CD4-positive, alpha-beta T cell treated with Interleukin-10 for 1 hour (primary cell): ENCODE data around the gene FGF14.

Source experiments
- DNase-seq: peaks from one replicate; pipeline ENCODE4 v3.0.0-alpha.2; 2020

The FGF14 gene

DNA sequence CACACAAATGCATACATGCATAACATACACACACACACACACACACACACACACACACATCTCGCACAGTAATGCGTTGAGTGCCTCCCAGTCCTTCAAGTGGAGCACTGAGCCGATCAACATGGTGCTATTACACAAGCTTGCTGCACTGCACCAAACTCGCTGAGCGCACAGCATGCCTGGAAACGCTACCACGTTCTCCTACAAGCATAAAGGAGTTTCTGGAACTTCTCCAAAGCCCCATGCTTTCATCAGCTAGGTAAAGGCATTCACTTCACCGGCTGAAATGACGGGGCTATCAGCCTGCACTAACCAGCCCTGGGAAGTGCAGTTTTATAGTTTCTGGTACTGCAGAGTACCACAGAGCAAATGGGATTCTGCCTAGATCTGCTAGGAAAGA, 92.7 kb downstream of the FGF14 start:
- no peak for DNase-seq

DNA sequence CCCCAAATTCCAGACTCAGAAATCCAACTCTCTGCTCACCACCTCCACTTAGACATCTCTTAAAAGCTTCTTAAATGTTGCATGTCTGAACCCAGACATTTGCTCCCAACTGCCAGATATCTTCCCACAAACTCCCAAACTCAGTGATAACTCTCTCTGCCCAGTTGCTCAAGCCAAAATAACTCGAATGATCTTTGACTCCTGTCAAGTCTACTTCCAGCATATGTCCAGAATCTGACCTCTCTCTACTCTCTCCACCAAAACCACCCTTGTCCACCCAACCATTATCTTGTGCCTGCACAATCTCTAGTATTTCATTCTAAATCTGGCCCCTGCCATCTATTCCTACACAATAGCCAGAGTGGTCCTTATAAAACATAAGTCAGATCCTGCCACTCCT, 99.3 kb downstream of the FGF14 start:
- DNase-seq = no peak

DNA sequence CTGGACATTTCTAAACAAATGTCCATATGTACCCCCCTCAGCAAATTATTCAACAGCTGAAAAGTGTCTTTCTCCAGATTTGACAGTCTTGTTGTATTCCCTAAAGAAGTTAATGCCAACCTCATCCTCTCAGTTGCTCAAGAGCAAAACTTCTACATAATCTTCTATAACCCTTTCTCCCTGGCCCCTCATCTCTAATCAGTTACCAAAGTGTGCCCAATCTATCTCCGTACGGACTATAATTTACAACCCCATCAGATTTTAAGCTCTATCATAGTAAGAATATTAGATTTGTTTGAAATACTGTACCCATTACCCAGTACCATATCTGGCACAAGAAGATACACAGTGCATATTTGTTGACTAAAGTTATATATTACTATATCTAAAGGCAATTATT, 101.5 kb downstream of the FGF14 start:
- DNase-seq = no peak

- DNase-seq = no peak
These were observed 102.5 kb downstream of the FGF14 start for GRCh38 chr13:102299366-102299765.

DNA sequence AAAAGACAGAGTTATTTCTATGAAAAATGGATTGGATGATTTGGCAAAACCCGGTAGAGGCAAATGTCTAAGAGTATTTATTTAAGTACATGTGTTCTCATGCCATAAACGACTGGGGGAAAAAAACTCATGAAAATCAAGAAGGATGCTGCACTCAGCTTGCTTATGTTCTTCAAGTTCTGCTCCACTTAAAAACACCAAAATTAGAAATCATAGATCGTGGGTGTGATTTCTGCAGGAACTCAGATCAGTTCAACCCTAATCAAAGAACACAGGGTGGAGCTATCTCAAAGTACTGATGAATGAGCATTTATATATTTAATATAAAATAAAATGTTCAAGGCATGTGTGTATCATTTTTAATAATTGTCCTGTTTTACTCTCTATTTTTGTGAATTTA, 103.8 kb downstream of the FGF14 start:
- DNase-seq = no peak

DNA sequence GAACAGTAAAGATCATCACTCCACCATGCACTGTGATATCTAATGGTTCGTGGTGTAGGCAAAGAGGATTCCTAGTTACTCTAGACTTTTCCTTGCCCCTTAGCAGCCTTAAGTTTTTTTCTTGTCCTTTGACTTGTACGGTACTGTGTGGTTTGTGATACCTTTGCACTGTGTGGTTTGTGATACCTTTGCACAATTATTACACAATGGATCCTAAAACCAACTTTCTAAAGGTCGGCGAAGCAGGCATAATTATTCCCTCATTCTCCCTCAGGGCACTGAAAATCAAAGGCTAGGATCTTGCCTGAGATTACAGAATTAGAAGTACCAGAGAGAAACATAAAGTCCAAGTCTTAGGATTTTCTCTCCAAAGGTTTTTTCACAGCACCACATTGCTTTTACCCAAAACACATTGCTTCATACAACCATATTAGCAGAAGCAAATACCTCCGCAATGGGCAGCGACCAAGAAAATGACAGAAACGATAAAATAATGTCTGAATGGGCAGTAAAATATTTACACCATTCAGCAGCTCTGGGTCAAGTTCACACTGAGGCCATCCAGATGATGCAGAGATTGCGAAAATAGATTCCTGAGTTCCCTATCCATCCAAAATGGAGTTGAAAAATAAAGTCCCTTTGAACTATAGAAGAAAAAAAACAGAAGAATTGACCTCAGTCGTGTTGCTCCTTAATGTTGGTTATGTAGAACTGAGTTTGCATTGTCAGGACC, 106.4 kb downstream of the FGF14 start:
- DNase-seq = no peak

DNA sequence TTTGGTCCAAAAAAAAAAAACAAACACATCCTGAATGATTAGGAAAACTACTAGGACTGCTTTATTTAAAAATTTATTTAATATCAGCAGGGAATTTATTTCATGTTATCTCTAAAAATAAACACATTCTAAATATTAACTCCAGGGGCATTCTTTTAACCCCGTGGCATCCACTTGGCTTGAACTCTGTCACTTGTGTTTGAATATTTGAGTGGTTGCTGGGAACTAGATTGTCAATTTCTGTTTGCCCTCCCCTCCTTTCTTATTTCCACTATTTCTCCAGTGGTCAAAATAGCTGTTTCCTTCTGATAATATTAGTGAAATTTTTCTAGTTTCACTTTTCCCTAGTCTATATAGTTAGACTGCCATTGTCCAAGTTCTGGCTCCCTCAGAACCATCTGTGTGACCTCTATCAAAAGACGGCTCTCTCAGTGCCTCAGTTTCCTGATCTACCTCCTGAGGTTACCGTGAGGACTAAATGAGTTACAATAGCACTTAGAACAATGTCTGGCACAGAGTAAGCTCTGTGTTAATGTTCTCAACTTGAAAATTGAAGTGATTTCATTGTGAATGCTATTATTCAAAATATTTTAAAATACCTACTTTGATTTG, 107.3 kb downstream of the FGF14 start:
- DNase-seq = no peak

DNA sequence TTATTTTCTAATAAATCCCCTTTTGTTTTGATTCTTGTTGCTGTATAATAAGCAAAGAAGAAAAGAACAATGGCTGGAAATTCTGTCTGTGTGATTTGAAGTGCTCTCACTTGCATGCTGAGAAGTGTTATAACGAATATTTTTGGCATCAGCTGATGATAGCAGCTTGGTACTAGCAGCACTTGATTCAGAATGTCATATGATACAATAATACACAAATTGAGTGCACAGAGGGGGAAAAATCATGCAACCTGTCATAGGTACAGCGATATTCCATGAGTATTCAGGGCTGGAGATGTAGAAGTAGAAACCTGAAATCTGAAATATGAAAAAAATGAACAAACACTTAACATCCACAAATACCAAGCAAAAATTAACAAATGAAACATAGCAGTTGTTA, 108.1 kb downstream of the FGF14 start:
- DNase-seq = no peak

DNA sequence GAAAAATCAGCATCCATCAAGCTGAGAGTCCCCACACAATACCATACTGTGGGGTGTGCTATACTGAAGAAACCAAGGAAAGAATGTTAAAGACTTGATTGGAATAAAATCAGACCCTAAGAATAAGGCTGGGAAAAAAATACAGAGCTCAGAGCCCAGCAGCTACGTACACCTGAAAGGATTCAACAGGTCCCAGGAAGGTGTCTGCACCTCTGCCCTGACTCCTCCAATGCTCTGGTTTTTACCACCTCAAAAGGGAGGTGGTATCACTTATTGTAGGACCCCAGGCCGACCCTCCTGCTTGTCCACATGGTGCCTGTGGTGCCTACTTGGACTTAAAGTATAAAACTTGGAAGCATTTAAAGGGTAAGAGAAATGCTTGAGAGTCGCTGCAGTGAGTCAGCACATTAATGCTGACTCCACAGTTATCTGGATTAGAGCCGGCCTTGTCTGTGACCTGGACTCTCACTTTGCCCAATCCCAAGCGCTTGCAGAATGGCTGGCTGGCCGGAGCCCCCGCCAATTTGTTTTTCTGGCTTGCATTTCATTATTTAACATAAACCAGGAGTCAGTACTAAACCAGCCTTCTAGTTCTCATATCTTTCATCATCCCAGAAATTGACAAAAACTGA, 110.1 kb downstream of the FGF14 start:
- DNase-seq = no peak

DNA sequence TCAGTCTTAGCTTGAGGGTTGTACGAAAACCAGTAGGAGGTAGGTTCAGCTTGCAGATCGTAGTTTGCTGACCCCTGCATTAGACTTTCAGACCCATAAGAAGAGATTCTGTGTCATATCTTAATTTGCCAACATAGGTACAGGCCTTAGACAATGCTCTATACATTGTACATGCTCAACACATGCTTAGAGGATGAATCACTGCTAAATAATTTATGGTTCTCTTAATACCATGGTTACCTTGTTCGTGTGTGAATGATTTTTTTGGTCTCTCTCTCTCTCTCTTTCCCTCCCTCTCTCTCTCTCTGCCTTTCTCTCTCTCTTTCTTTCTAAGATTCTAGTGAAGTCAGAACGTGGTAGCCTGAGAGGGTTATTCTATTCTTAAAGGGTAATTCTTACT, 112.2 kb downstream of the FGF14 start:
- DNase-seq = no peak

GRCh38 chr13:102286326-102286725, 115.5 kb downstream of the FGF14 start:
- no peak for DNase-seq

DNA sequence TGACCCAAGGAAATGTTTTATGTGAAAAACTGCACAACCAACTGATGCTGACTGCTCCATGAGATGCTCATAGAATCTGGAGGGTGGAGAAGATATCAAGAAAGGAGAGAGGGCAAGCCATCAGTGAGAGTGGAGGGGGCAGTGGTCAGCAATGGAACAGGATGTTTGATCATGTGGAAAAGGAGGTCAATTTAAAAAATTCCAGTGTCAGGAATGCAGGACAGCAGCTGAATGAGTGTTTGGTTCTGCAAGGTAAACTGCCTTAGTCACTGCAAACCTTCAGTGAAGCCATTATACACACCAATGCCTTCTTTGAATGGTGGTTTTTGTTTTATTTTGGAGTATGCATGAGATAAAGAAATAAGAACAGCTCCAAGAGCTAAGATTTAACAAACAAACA, 121.5 kb downstream of the FGF14 start:
- no peak for DNase-seq

DNA sequence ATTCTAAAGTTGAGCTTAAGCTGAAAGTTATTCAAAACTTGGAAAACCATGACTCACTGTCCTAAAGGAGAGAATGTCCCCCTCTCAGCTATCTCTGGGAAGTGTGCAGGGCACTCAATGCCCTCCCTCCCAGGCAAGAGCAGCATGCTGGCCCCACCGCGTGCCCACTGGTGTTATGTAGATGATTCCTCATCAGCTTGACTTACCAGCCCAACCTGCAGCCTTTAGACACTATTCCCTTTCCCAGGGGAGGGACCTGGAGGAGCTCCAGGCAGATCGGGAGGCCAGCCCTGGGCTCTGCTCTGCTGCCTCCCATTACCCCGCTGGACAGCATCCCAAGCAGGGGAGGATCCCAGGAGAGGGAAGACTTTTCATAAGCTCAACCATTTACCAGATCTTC, 124.6 kb downstream of the FGF14 start:
- no peak for DNase-seq

- DNase-seq = no peak
These were observed 125.4 kb downstream of the FGF14 start for GRCh38 chr13:102276404-102276803.

- DNase-seq = no peak
These were observed 125.9 kb downstream of the FGF14 start for GRCh38 chr13:102275969-102276368.

DNA sequence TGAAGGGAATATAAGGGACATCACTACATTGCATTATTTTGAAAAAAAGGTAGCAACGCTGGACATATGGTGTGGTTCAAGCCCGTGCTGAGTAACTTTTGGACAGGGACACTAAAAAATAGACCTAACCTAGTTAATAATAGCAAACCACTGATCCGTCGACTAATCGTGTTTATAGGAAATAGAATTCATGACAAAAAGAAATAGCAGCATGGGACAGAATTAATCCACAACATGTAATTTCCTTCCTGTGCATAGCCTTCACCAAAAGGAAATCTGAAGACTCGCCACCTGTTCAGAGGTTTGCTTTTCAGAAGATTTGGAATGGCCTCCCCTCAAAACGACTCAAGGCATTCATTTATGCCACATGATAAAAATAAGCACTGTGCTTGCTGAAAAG, 128.7 kb downstream of the FGF14 start:
- DNase-seq = no peak

- no peak for DNase-seq
These were observed 134.7 kb downstream of the FGF14 start for GRCh38 chr13:102267191-102267590.

- no peak for DNase-seq
These were observed 140.0 kb downstream of the FGF14 start for GRCh38 chr13:102261809-102262208.

DNA sequence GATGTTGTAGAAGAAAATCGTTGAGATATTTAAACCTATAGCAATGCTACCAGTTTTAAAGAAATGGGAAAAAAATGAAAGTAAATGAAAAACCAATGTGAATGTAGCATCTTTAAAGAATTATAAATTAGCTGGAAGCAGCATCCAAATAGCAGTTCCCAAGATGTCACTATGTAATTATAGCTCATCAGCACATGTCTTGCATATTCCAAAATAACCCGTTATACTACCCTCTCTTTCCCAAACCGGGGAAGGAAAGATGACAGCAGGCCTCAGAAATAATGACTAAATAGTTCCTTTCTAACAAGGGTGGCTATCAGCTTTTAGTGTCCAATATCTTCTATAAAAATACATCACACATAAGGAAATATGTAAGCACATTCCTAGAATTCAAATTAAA, 140.5 kb downstream of the FGF14 start:
- no peak for DNase-seq

- DNase-seq = no peak
These were observed 141.6 kb downstream of the FGF14 start for GRCh38 chr13:102260256-102260655.

DNA sequence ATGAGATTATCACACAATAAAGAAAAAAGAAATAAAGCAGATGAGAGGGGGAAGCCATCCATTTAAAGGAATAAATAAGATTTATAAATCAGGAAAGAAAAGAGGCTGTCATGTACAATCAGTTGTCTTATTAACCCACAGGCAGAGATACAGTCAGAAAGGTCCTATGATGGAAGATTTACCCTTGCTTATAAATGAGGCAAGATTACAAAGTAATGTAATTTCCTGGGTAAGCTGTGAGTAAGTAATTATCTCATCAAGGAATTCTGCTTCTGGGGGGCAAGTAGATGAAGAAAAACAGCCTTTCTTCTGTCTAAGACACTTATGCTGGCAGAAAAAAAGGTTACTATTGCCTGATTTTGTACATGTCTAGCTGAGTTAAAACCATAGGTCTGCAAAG, 146.4 kb downstream of the FGF14 start:
- DNase-seq = no peak

GRCh38 chr13:102251817-102252216, 150.0 kb downstream of the FGF14 start:
- no peak for DNase-seq

- no peak for DNase-seq
These were observed 151.4 kb downstream of the FGF14 start for GRCh38 chr13:102250448-102250847.

DNA sequence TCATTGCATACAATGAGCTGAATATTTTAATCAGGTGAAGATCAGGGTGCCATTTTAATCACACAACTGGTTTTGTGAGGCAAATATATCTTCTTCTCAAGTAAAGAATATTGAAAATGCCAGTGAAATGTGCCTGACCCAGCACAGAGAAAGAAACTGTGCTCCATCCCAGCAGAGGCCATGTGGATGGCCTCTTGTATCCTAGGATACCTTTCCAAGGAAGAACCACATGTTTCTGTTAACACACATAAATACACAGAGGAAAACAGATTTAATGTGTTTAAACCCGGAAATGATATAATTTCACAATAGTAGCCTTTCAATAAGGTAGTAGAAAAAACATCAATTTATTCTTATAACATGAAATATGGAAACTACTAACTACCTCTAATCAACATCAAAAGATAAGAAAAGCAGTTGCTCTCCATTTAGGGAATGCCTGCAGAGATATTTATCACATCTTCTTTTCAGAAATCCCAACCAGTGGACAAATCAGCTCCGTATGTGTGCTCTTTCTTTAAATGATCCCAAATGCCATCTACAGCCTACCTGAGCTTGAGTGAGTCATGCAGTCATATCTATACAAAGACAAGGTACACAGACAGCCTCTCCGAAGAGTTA, 157.1 kb downstream of the FGF14 start:
- no peak for DNase-seq
